CD8-positive, alpha-beta memory T cell (primary cell): Measurements from ENCODE around the gene HBD. TPM values are rescaled to one million over a fixed set of nuclear protein-coding genes. Genes with fewer than 3 reads are reported as not detected.

Experiments used
- CTCF ChIA-PET: fragments of 350-600 bp; sonication (Branson Sonifier 250); formaldehyde crosslinking; loops from one replicate; lab custom pipeline; 2021; ENCODE audit warnings: antibody characterized with exemption; lab: Charles Lee
- POLR2A ChIA-PET: fragments of 350-600 bp; sonication (Branson Sonifier 250); formaldehyde crosslinking; loops from one replicate; lab custom pipeline; 2021; ENCODE audit warnings: antibody characterized with exemption; lab: Charles Lee
- DNase-seq, 5 donors: peaks; one replicate each; pipeline versions ENCODE4 v3.0.0 to v3.0.0-alpha.2; 2020 to 2022; ENCODE audit warnings: mixed read lengths in 1 of 5
- H3K27ac ChIP-seq: one replicate; pipeline ENCODE4 v1.7.0; 2013; ENCODE audit warnings: low read depth, mild to moderate bottlenecking, low read length, moderate library complexity
- H3K27me3 ChIP-seq: 2 replicates; pipeline ENCODE4 v1.7.0; 2013; ENCODE audit warnings: low read length, mild to moderate bottlenecking; ENCODE audit not compliant: insufficient read depth, poor library complexity, severe bottlenecking
- H3K36me3 ChIP-seq: 2 replicates; pipeline ENCODE4 v1.7.0; 2013; ENCODE audit warnings: mild to moderate bottlenecking, low read length, moderate library complexity; ENCODE audit not compliant: insufficient read depth
- H3K4me1 ChIP-seq: 2 replicates; pipeline ENCODE4 v1.7.0; 2013; ENCODE audit warnings: mild to moderate bottlenecking, low read length, moderate library complexity; ENCODE audit not compliant: insufficient read depth
- H3K4me3 ChIP-seq: 2 replicates; pipeline ENCODE4 v1.7.0; 2013; ENCODE audit warnings: mild to moderate bottlenecking, low read length
- H3K9me3 ChIP-seq: 2 replicates; pipeline ENCODE4 v1.7.0; 2013; ENCODE audit warnings: mild to moderate bottlenecking, low read length
- H3K27ac Mint-ChIP-seq, 8 donors: one replicate each; pipeline ENCODE4 v1.8.0; 2020 to 2021; ENCODE audit warnings: mixed read lengths in 8 of 8, mild to moderate bottlenecking in 6 of 8, inconsistent platforms in 3 of 8, moderate library complexity in 3 of 8
- H3K27me3 Mint-ChIP-seq, 2 donors: one replicate each; pipeline ENCODE4 v1.8.0; 2020 to 2021; ENCODE audit warnings: mixed read lengths in 2 of 2, mild to moderate bottlenecking in 1 of 2, moderate library complexity in 1 of 2
- H3K36me3 Mint-ChIP-seq, 3 donors: one replicate each; pipeline ENCODE4 v1.8.0; 2020 to 2021; ENCODE audit warnings: mixed read lengths in 3 of 3, inconsistent platforms in 1 of 3, mild to moderate bottlenecking in 1 of 3
- H3K4me1 Mint-ChIP-seq, 3 donors: one replicate each; pipeline ENCODE4 v1.8.0; 2020 to 2021; ENCODE audit warnings: mixed read lengths in 3 of 3, inconsistent platforms in 1 of 3, mild to moderate bottlenecking in 1 of 3
- H3K4me3 Mint-ChIP-seq, 7 donors: one replicate each; pipeline ENCODE4 v1.8.0; 2020 to 2021; ENCODE audit warnings: mixed read lengths in 7 of 7, mild to moderate bottlenecking in 6 of 7, moderate library complexity in 4 of 7, inconsistent platforms in 2 of 7
- H3K9me3 Mint-ChIP-seq, 5 donors: one replicate each; pipeline ENCODE4 v1.8.0; 2020 to 2022; ENCODE audit warnings: mixed read lengths in 5 of 5, mild to moderate bottlenecking in 3 of 5, moderate library complexity in 2 of 5, inconsistent platforms in 1 of 5
- polyA plus RNA-seq: library from polyadenylated mRNA; unstranded; fragments of 300-500 nt; fragmentation: Illumina TruSeq; gene quantifications from one replicate; pipeline ENCODE4 v1.2.3, GENCODE V29; 2021
- total RNA-seq, 2 experiments: library from RNA; stranded (reverse); gene quantifications; one replicate each; pipeline ENCODE4 v1.2.3, GENCODE V29; 2021

HBD gene
- total RNA-seq = not detected
- polyA plus RNA-seq = not detected

DNA sequence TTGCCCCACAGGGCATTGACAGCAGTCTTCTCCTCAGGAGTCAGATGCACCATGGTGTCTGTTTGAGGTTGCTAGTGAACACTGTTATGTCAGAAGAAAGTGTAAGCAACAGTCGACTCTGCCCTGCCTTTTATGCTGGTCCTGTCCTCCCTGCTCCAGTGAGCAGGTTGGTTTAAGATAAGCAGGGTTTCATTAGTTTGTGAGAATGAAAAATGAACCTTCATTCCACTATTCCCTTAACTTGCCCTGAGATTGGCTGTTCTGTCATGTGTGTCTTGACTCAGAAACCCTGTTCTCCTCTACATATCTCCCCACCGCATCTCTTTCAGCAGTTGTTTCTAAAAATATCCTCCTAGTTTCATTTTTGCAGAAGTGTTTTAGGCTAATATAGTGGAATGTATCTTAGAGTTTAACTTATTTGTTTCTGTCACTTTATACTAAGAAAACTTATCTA lies at the start of gene HBD:
HBD (minus strand) TSS at position 103 of the 454 bp plus-strand sequence; CDS start at position 53, 50 bp downstream.
- peaks cover 2 to 3% of the 10 kb centered on the region in 2 donors for H3K27me3 Mint-ChIP-seq
- ChIA-PET POLR2A (no interaction called here), CTCF (no interaction called here)
- H3K27me3 ChIP-seq = no peaks in the 10 kb centered on the region
- no peaks in the 10 kb centered on the region for H3K36me3 Mint-ChIP-seq
- no peak within 1 kb of the TSS for H3K27ac Mint-ChIP-seq
- no peaks in the 10 kb centered on the region for H3K36me3 ChIP-seq
- no peaks in the 10 kb centered on the region for H3K4me1 ChIP-seq
- no peak within 1 kb of the TSS for H3K4me3 Mint-ChIP-seq
- no peak within 1 kb of the TSS for H3K4me3 ChIP-seq
- peak within 1 kb of the TSS; percentile 43 for H3K27ac ChIP-seq
- peaks cover 0 to 4% (median 0%) of the 10 kb centered on the region in 5 donors for H3K9me3 Mint-ChIP-seq
- H3K4me1 Mint-ChIP-seq = peaks cover 0 to 3% (median 0%) of the 10 kb centered on the region in 3 donors
- no peaks in the 10 kb centered on the region for H3K9me3 ChIP-seq
- no peak for DNase-seq

- no peak overlapping the region for H3K4me3 ChIP-seq
- H3K9me3 Mint-ChIP-seq = peaks cover 0 to 3% (median 0%) of the 10 kb centered on the region in 5 donors
- H3K36me3 ChIP-seq = no peaks in the 10 kb centered on the region
- ChIA-PET POLR2A (no interaction called here), CTCF (no interaction called here)
- H3K27ac Mint-ChIP-seq = no peak overlapping the region
- no peaks in the 10 kb centered on the region for H3K4me1 Mint-ChIP-seq
- no peak for DNase-seq
- H3K4me1 ChIP-seq = no peaks in the 10 kb centered on the region
- no peak overlapping the region for H3K4me3 Mint-ChIP-seq
- no peaks in the 10 kb centered on the region for H3K9me3 ChIP-seq
- no peaks in the 10 kb centered on the region for H3K27me3 ChIP-seq
- no peaks in the 10 kb centered on the region for H3K36me3 Mint-ChIP-seq
- peak overlapping the region; percentile 45 for H3K27ac ChIP-seq
- peaks cover 3 to 5% of the 10 kb centered on the region in 2 donors for H3K27me3 Mint-ChIP-seq
These were observed 49.6 kb upstream of the HBD start for GRCh38 chr11:5283882-5284281.

DNA sequence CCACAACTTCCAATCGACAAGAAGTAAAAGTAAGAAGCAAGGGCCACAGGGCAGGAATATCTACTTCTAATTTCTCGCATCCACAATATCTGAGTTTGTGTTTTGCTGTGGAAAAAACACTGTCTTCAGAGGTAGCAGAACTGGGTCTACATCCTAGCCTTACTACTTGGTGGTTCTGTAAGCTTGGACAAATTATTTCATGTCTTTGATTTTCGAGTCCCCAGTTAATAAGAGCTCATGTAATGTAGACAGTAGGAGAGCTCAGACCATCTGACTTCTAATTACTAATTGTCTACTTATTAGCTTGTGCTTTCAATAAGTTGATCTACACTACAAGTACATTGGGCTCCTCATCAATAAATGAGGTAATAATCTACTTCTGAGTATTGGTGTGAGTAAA lies 48.8 kb upstream of the HBD start:
- H3K36me3 ChIP-seq = no peaks in the 10 kb centered on the region
- no peaks in the 10 kb centered on the region for H3K36me3 Mint-ChIP-seq
- POLR2A ChIA-PET = no interaction called here
- H3K4me3 Mint-ChIP-seq = no peak overlapping the region
- no peak overlapping the region for H3K27ac ChIP-seq
- H3K9me3 Mint-ChIP-seq = peaks cover 0 to 3% (median 0%) of the 10 kb centered on the region in 5 donors
- DNase-seq = no peak
- no peaks in the 10 kb centered on the region for H3K27me3 ChIP-seq
- no peaks in the 10 kb centered on the region for H3K9me3 ChIP-seq
- H3K4me1 ChIP-seq = no peaks in the 10 kb centered on the region
- H3K4me1 Mint-ChIP-seq = no peaks in the 10 kb centered on the region
- CTCF ChIA-PET = no interaction called here
- H3K27me3 Mint-ChIP-seq = peaks cover 3 to 5% of the 10 kb centered on the region in 2 donors
- H3K4me3 ChIP-seq = no peak overlapping the region
- no peak overlapping the region for H3K27ac Mint-ChIP-seq

- Mint-ChIP-seq H3K27ac (no peak overlapping the region), H3K4me3 (no peak overlapping the region), H3K36me3 (no peaks in the 10 kb centered on the region), H3K9me3 (peaks cover 0 to 3% (median 0%) of the 10 kb centered on the region in 5 donors), H3K27me3 (peaks cover 3 to 5% of the 10 kb centered on the region in 2 donors), H3K4me1 (no peaks in the 10 kb centered on the region)
- POLR2A ChIA-PET = no interaction called here
- no peaks in the 10 kb centered on the region for H3K27me3 ChIP-seq
- no peak overlapping the region for H3K27ac ChIP-seq
- H3K4me1 ChIP-seq = no peaks in the 10 kb centered on the region
- no peaks in the 10 kb centered on the region for H3K9me3 ChIP-seq
- H3K36me3 ChIP-seq = no peaks in the 10 kb centered on the region
- no peak overlapping the region for H3K4me3 ChIP-seq
- no peak for DNase-seq
- CTCF ChIA-PET = no interaction called here
These were observed 48.3 kb upstream of the HBD start for GRCh38 chr11:5282628-5283027.

GRCh38 chr11:5281596-5281995 lies 47.3 kb upstream of the HBD start:
- H3K4me3 ChIP-seq = no peak overlapping the region
- CTCF ChIA-PET = no interaction called here
- H3K36me3 Mint-ChIP-seq = no peaks in the 10 kb centered on the region
- no peaks in the 10 kb centered on the region for H3K4me1 Mint-ChIP-seq
- no peaks in the 10 kb centered on the region for H3K9me3 ChIP-seq
- H3K27me3 ChIP-seq = no peaks in the 10 kb centered on the region
- no peak overlapping the region for H3K4me3 Mint-ChIP-seq
- H3K4me1 ChIP-seq = no peaks in the 10 kb centered on the region
- DNase-seq = no peak
- H3K36me3 ChIP-seq = no peaks in the 10 kb centered on the region
- H3K9me3 Mint-ChIP-seq = peaks cover 0 to 3% (median 0%) of the 10 kb centered on the region in 5 donors
- no peak overlapping the region for H3K27ac ChIP-seq
- H3K27ac Mint-ChIP-seq = no peak overlapping the region
- POLR2A ChIA-PET = no interaction called here
- H3K27me3 Mint-ChIP-seq = peaks cover 3 to 4% of the 10 kb centered on the region in 2 donors

DNA sequence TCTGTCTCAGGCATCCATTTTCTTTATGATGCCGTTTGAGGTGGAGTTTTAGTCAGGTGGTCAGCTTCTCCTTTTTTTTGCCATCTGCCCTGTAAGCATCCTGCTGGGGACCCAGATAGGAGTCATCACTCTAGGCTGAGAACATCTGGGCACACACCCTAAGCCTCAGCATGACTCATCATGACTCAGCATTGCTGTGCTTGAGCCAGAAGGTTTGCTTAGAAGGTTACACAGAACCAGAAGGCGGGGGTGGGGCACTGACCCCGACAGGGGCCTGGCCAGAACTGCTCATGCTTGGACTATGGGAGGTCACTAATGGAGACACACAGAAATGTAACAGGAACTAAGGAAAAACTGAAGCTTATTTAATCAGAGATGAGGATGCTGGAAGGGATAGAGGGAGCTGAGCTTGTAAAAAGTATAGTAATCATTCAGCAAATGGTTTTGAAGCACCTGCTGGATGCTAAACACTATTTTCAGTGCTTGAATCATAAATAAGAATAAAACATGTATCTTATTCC lies 46.4 kb upstream of the HBD start:
- H3K9me3 ChIP-seq = no peaks in the 10 kb centered on the region
- Mint-ChIP-seq H3K36me3 (no peaks in the 10 kb centered on the region), H3K27me3 (peaks cover 3 to 4% of the 10 kb centered on the region in 2 donors), H3K4me1 (no peaks in the 10 kb centered on the region), H3K9me3 (peaks cover 0 to 3% (median 0%) of the 10 kb centered on the region in 5 donors), H3K27ac (no peak overlapping the region), H3K4me3 (no peak overlapping the region)
- no peaks in the 10 kb centered on the region for H3K27me3 ChIP-seq
- ChIA-PET POLR2A (no interaction called here), CTCF (no interaction called here)
- no peaks in the 10 kb centered on the region for H3K4me1 ChIP-seq
- DNase-seq = no peak
- no peaks in the 10 kb centered on the region for H3K36me3 ChIP-seq
- no peak overlapping the region for H3K27ac ChIP-seq
- no peak overlapping the region for H3K4me3 ChIP-seq

- Mint-ChIP-seq H3K36me3 (no peaks in the 10 kb centered on the region), H3K9me3 (no peaks in the 10 kb centered on the region), H3K4me3 (no peak overlapping the region), H3K27me3 (peaks cover 3 to 4% of the 10 kb centered on the region in 2 donors), H3K27ac (no peak overlapping the region), H3K4me1 (no peaks in the 10 kb centered on the region)
- Histone ChIP-seq H3K27me3 (no peaks in the 10 kb centered on the region), H3K4me1 (no peaks in the 10 kb centered on the region), H3K36me3 (no peaks in the 10 kb centered on the region), H3K4me3 (no peak overlapping the region), H3K27ac (peak overlapping the region; percentile 26), H3K9me3 (no peaks in the 10 kb centered on the region)
- no peak for DNase-seq
- ChIA-PET CTCF (no interaction called here), POLR2A (no interaction called here)
These were observed 45.3 kb upstream of the HBD start for GRCh38 chr11:5279471-5280090.

DNA sequence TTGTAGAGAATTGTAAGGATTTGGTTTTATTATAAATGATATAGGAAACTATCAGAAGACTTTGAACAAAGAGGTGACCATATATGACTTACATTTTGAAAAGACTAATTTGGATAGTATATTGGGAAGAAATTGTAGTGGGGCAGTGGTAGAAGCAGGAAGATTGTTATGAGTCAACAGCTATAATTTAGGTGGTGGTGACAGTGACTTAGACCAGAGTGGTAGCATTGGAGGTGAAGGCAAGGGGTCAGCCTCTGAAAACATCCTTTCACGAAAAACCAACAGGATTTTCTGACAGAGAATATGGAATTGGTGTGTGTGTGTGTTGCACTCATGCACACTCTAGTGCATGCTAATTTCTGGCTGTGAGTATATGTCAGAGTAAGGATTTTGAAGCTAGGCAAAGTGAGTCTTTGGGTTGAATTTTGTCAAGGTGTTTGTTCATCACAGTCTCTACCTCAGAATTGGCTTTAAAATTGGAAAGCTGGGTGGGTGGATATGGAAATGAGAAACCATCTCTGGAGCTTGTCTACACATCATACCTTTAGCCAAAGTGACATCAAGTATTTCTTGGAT lies 43.6 kb upstream of the HBD start:
- no peaks in the 10 kb centered on the region for H3K27me3 ChIP-seq
- no peaks in the 10 kb centered on the region for H3K9me3 ChIP-seq
- no peaks in the 10 kb centered on the region for H3K36me3 ChIP-seq
- H3K4me3 ChIP-seq = no peak overlapping the region
- Mint-ChIP-seq H3K27ac (no peak overlapping the region), H3K27me3 (peaks cover 0 to 3% of the 10 kb centered on the region in 2 donors), H3K9me3 (no peaks in the 10 kb centered on the region), H3K4me3 (no peak overlapping the region), H3K4me1 (no peaks in the 10 kb centered on the region), H3K36me3 (no peaks in the 10 kb centered on the region)
- DNase-seq = no peak
- H3K4me1 ChIP-seq = no peaks in the 10 kb centered on the region
- ChIA-PET CTCF (no interaction called here), POLR2A (no interaction called here)
- H3K27ac ChIP-seq = no peak overlapping the region
